SK-N-SH (cell line): ENCODE measurements around the gene ACTL10. TPM values are rescaled to one million over a fixed set of nuclear protein-coding genes. Genes with fewer than 3 reads are reported as not detected.

Experiments used
- CTCF ChIA-PET: fragments of 300-600, 350-600 bp; formaldehyde crosslinking; extraction: SDS; loops from one replicate; lab custom pipeline; 2021; lab: Yijun Ruan, JAX
- POLR2A ChIA-PET: fragments of 350-600 bp; sonication (Branson Sonifier 250); formaldehyde crosslinking; extraction: SDS; loops from one replicate; lab custom pipeline; 2020; ENCODE audit warnings: antibody characterized with exemption, inconsistent platforms; lab: Yijun Ruan, JAX
- DNase-seq: peaks from one replicate; pipeline ENCODE4 v3.0.0; 2012
- H2AFZ ChIP-seq: fragments of 200-600 bp; sonication (generic); 2 replicates; pipeline ENCODE4 v1.8.1; 2016; ENCODE audit warnings: antibody characterized with exemption, mild to moderate bottlenecking, low read depth
- H3F3A ChIP-seq: fragments of 200-600 bp; sonication (generic); replicated peaks from 2 replicates; pipeline ENCODE3; 2016; ENCODE audit warnings: antibody characterized with exemption, mild to moderate bottlenecking; ENCODE audit not compliant: insufficient read depth
- H3K27ac ChIP-seq, 2 experiments: fragments of 200-500 bp in 1 of 2; fragments of 200-600 bp in 1 of 2; sonication (Bioruptor generic) in 1 of 2; sonication (generic), shearing (Covaris generic) in 1 of 2; 2 replicates each; pipeline versions ENCODE4 v1.5.1 to v1.6.1; 2014 to 2016; ENCODE audit warnings: low read depth in 2 of 2, inconsistent platforms in 1 of 2, low read length in 1 of 2, mild to moderate bottlenecking in 1 of 2, mixed read lengths in 1 of 2
- H3K27me3 ChIP-seq: fragments of 200-600 bp; sonication (generic), shearing (Covaris generic); 2 replicates; pipeline ENCODE4 v1.6.1; 2016; ENCODE audit warnings: mixed run types; ENCODE audit not compliant: insufficient read depth
- H3K36me3 ChIP-seq, 2 experiments: fragments of 200-500 bp in 1 of 2; fragments of 200-600 bp in 1 of 2; sonication (Bioruptor generic) in 1 of 2; sonication (generic) in 1 of 2; replicated peaks in 1 of 2; 2 replicates each; pipeline versions ENCODE3 to v1.5.1; 2014 to 2016; ENCODE audit warnings: low read length in 1 of 2, mild to moderate bottlenecking in 1 of 2; ENCODE audit not compliant: insufficient read depth in 2 of 2, control insufficient read depth in 1 of 2
- H3K4me1 ChIP-seq, 2 experiments: fragments of 200-500 bp in 1 of 2; fragments of 200-600 bp in 1 of 2; sonication (Bioruptor generic) in 1 of 2; sonication (generic), shearing (Covaris generic) in 1 of 2; 2 replicates each; pipeline versions ENCODE4 v1.5.1 to v1.6.1; 2014 to 2016; ENCODE audit warnings: low read depth in 1 of 2, low read length in 1 of 2, mixed run types in 1 of 2; ENCODE audit not compliant: insufficient read depth in 2 of 2, control insufficient read depth in 1 of 2
- H3K4me2 ChIP-seq: fragments of 200-600 bp; sonication (generic), shearing (Covaris generic); 2 replicates; pipeline ENCODE4 v1.6.1; 2017; ENCODE audit warnings: mixed run types
- H3K4me3 ChIP-seq, 2 experiments: fragments of 200-500 bp in 1 of 2; fragments of 200-600 bp in 1 of 2; sonication (Bioruptor generic) in 1 of 2; sonication (generic), shearing (Covaris generic) in 1 of 2; 2 replicates each; pipeline versions ENCODE4 v1.5.1 to v1.8.1; 2014 to 2016; ENCODE audit warnings: low read depth in 2 of 2, inconsistent platforms in 1 of 2, low read length in 1 of 2, mild to moderate bottlenecking in 1 of 2, mixed read lengths in 1 of 2, moderate library complexity in 1 of 2
- H3K79me2 ChIP-seq: fragments of 200-600 bp; sonication (generic); 2 replicates; pipeline ENCODE4 v1.8.1; 2017; ENCODE audit warnings: mild to moderate bottlenecking; ENCODE audit not compliant: insufficient read depth
- H3K9ac ChIP-seq: fragments of 200-600 bp; sonication (generic); 2 replicates; pipeline ENCODE4 v1.6.1; 2017; ENCODE audit warnings: mixed run types
- H3K9me2 ChIP-seq: fragments of 200-600 bp; sonication (generic); 2 replicates; pipeline ENCODE4 v1.6.1; 2017; ENCODE audit warnings: mixed run types
- H3K9me3 ChIP-seq: fragments of 200-600 bp; sonication (generic); 2 replicates; pipeline ENCODE4 v1.6.1; 2017; ENCODE audit warnings: mixed run types, mild to moderate bottlenecking, moderate library complexity
- H4K20me1 ChIP-seq: fragments of 200-600 bp; sonication (generic); 2 replicates; pipeline ENCODE4 v1.6.1; 2017; ENCODE audit warnings: mild to moderate bottlenecking, mixed run types; ENCODE audit not compliant: insufficient read depth
- CHD2 ChIP-seq: fragments of 150-350 bp; IDR thresholded peaks from 2 replicates; pipeline ENCODE4 v1.6.1; 2018; ENCODE audit warnings: low read length; ENCODE audit not compliant: partially characterized antibody
- CTCF ChIP-seq: fragments of 200-600 bp; sonication (generic); IDR thresholded peaks from 2 replicates; pipeline ENCODE4 v1.6.1; 2017; ENCODE audit warnings: antibody characterized with exemption, mild to moderate bottlenecking, moderate library complexity
- ELF1 ChIP-seq: IDR thresholded peaks from 2 replicates; pipeline ENCODE4 v1.4.0; 2012
- EP300 ChIP-seq, 2 experiments: IDR thresholded peaks; 2 replicates each; pipeline versions ENCODE4 v1.4.0 to v1.6.1; 2012; ENCODE audit warnings: borderline replicate concordance in 1 of 2, low read depth in 1 of 2, low read length in 1 of 2
- EZH2phosphoT487 ChIP-seq: fragments of 200-600 bp; sonication (generic); IDR thresholded peaks from 2 replicates; pipeline ENCODE4 v1.6.1; 2017; ENCODE audit warnings: low read depth, mixed run types, mild to moderate bottlenecking, antibody characterized with exemption, moderate library complexity, borderline replicate concordance
- GABPA ChIP-seq: IDR thresholded peaks from 2 replicates; pipeline ENCODE4 v1.4.0; 2012; ENCODE audit warnings: low read depth, mild to moderate bottlenecking
- GATA2 ChIP-seq: sonication (generic); formaldehyde crosslinking; IDR thresholded peaks from 2 replicates; pipeline ENCODE4 v1.5.0; 2020; ENCODE audit warnings: mild to moderate bottlenecking, missing genetic modification reagents
- MAX ChIP-seq: IDR thresholded peaks from 2 replicates; pipeline ENCODE4 v1.4.0; 2012; ENCODE audit warnings: low read depth
- MXI1 ChIP-seq: IDR thresholded peaks from 2 replicates; pipeline ENCODE4 v1.6.1; 2012; ENCODE audit warnings: mild to moderate bottlenecking, low read depth, low read length, improper control_type of control experiment
- NRF1 ChIP-seq: IDR thresholded peaks from 2 replicates; pipeline ENCODE4 v1.6.1; 2012; ENCODE audit warnings: low read depth, mild to moderate bottlenecking, low read length
- PBX3 ChIP-seq: IDR thresholded peaks from 2 replicates; pipeline ENCODE4; 2012
- POLR2AphosphoS5 ChIP-seq: IDR thresholded peaks from 2 replicates; pipeline ENCODE4 v1.6.1; 2012; ENCODE audit warnings: low read depth, low read length
- RAD21 ChIP-seq: IDR thresholded peaks from 2 replicates; pipeline ENCODE4 v1.6.1; 2012; ENCODE audit warnings: mild to moderate bottlenecking, low read length
- RCOR1 ChIP-seq: fragments of 150-350 bp; IDR thresholded peaks from 2 replicates; pipeline ENCODE4 v1.6.1; 2017; ENCODE audit warnings: antibody characterized with exemption, low read length
- RFX5 ChIP-seq: IDR thresholded peaks from 2 replicates; pipeline ENCODE4 v1.6.1; 2012; ENCODE audit warnings: mild to moderate bottlenecking, improper control_type of control experiment, low read length
- RXRA ChIP-seq: IDR thresholded peaks from 2 replicates; pipeline ENCODE4 v1.4.0; 2012; ENCODE audit warnings: low read depth, mild to moderate bottlenecking, borderline replicate concordance
- SIN3A ChIP-seq: IDR thresholded peaks from 2 replicates; pipeline ENCODE4 v1.6.1; 2012; ENCODE audit warnings: low read depth, mild to moderate bottlenecking, low read length, moderate library complexity, borderline replicate concordance
- SMC3 ChIP-seq: IDR thresholded peaks from 2 replicates; pipeline ENCODE4 v1.6.1; 2012; ENCODE audit warnings: low read depth, low read length, improper control_type of control experiment
- TAF1 ChIP-seq: IDR thresholded peaks from 2 replicates; pipeline ENCODE4 v1.6.1; 2012; ENCODE audit warnings: low read depth, mild to moderate bottlenecking, low read length, moderate library complexity, borderline replicate concordance
- TCF12 ChIP-seq: IDR thresholded peaks from 2 replicates; pipeline ENCODE4 v1.4.0; 2012
- TEAD4 ChIP-seq: IDR thresholded peaks from 2 replicates; pipeline ENCODE4 v1.4.0; 2012; ENCODE audit warnings: mild to moderate bottlenecking, borderline replicate concordance; ENCODE audit not compliant: insufficient read depth
- USF1 ChIP-seq: IDR thresholded peaks from 2 replicates; pipeline ENCODE4 v1.4.0; 2012; ENCODE audit warnings: low read depth, borderline replicate concordance
- USF2 ChIP-seq: fragments of 150-350 bp; IDR thresholded peaks from 2 replicates; pipeline ENCODE4 v1.6.1; 2017; ENCODE audit warnings: antibody characterized with exemption, low read length, low read depth, borderline replicate concordance
- WGBS: methylation state at CpG from one replicate; pipeline ENCODE4 v1.1.6; 2017; ENCODE audit warnings: low lambda C conversion rate; 5-methylcytosine and 5-hydroxymethylcytosine counted together
- polyA plus RNA-seq, 3 experiments: library from polyadenylated mRNA; depleted of rRNA; stranded (reverse); fragments of >200 nt; gene quantifications; 2 replicates each; pipeline ENCODE4 v1.2.3, GENCODE V29; 2012

Gene ACTL10
- polyA plus RNA-seq, 1 of the 3 experiments (the other 2 are of a cell fraction), result 0.25 TPM

GRCh38 chr20:33696448-33696847 lies 29.7 kb downstream of the ACTL10 start:
- Histone ChIP-seq H3K9ac (no peak overlapping the region), H3K4me2 (no peak overlapping the region), H3K4me1 (peaks cover 4 to 21% of the 10 kb centered on the region in 2 experiments; a peak in 3 of 4 replicates), H3K36me3 (no peaks in the 10 kb centered on the region), H3K27ac (peak overlapping the region; percentile 72 to 94; a peak in 2 of 4 replicates), H3F3A (peaks cover 11% of the 10 kb centered on the region), H3K79me2 (no peaks in the 10 kb centered on the region), H3K27me3 (no peaks in the 10 kb centered on the region), H3K4me3 (no peak overlapping the region), H3K9me3 (no peaks in the 10 kb centered on the region), H2AFZ (no peak overlapping the region; the same call in 1 of the 2 replicates), H4K20me1 (no peaks in the 10 kb centered on the region), H3K9me2 (no peaks in the 10 kb centered on the region)
- CTCF ChIA-PET, result interaction anchor here (0.7 to 1.6 kb wide), 5 partner anchors 10 to 30 kb away, joined by 3 to 15 read pairs (median 4); partner anchors contain the start of genes E2F1 and PXMP4
- peak; percentile 81 for DNase-seq
- TF ChIP-seq EP300 (IDR thresholded peaks at IDR 0.05; ENCODE audit: borderline replicate concordance in 1 of 2, low read depth in 1 of 2, low read length in 1 of 2) (peak in 1 of 2 experiments; percentile 74; a peak in 2 of 4 replicates), RAD21 (peak; percentile 31), RXRA (no peak), CHD2 (peak; percentile 61), RCOR1 (peak; percentile 46; the same call in 1 of the 2 replicates), NRF1 (no peak), TCF12 (peak; percentile 14; the same call in 1 of the 2 replicates), MXI1 (peak; percentile 72; the same call in 1 of the 2 replicates), GABPA (no peak)
- POLR2A ChIA-PET, result interaction anchor here (1.0 to 1.2 kb wide), 5 partner anchors 9 to 36 kb away, joined by 3 to 7 read pairs (median 4); partner anchors contain the start of genes ACTL10, PXMP4 and ZNF341
- 52% methylated on average over 3 of the region's 4 CpGs for WGBS

GRCh38 chr20:33697129-33697528 lies 30.4 kb downstream of the ACTL10 start:
- Histone ChIP-seq H3K9me2 (no peaks in the 10 kb centered on the region), H3F3A (peaks cover 11% of the 10 kb centered on the region), H3K27me3 (no peaks in the 10 kb centered on the region), H3K79me2 (no peaks in the 10 kb centered on the region), H3K9me3 (no peaks in the 10 kb centered on the region), H3K4me2 (peak overlapping the region; percentile 7; the same call in 1 of the 2 replicates), H3K4me3 (no peak overlapping the region), H3K4me1 (peaks cover 4 to 24% of the 10 kb centered on the region in 2 experiments; a peak in 3 of 4 replicates), H3K36me3 (no peaks in the 10 kb centered on the region), H2AFZ (peak overlapping the region; percentile 73; the same call in 1 of the 2 replicates), H3K27ac (peak overlapping the region; percentile 72 to 94; a peak in 3 of 4 replicates), H4K20me1 (no peaks in the 10 kb centered on the region), H3K9ac (no peak overlapping the region)
- peak; percentile 42 for DNase-seq
- POLR2A ChIA-PET, result interaction anchor here (1.0 to 1.2 kb wide), 4 partner anchors 10 to 35 kb away, joined by 3 to 7 read pairs (median 4); partner anchors contain the start of genes ACTL10, PXMP4 and ZNF341
- CTCF ChIA-PET, result interaction anchor here (0.7 to 1.6 kb wide), 5 partner anchors 9 to 29 kb away, joined by 3 to 15 read pairs (median 4); partner anchors contain the start of genes E2F1 and PXMP4
- WGBS, result 39% methylated on average over 8 of the region's 8 CpGs
- TF ChIP-seq SMC3, result no peak
- no peak for TF ChIP-seq RCOR1
- no peak for TF ChIP-seq CHD2
- no peak for TF ChIP-seq TAF1
- no peak for TF ChIP-seq TEAD4
- peak; percentile 57 for TF ChIP-seq MAX
- no peak for TF ChIP-seq USF2
- TF ChIP-seq GATA2 (CRISPR knock-in tag), result no peak
- no peak for TF ChIP-seq EZH2phosphoT487
- peak; percentile 39; the same call in 1 of the 2 replicates for TF ChIP-seq USF1
- no peak for TF ChIP-seq RFX5
- TF ChIP-seq CTCF, result no peak
- TF ChIP-seq SIN3A, result no peak
- no peak for TF ChIP-seq GABPA
- TF ChIP-seq PBX3, result 0 out of 2 replicates have a peak, but pooled peaks have one; percentile 9
- no peak for TF ChIP-seq NRF1
- no peak for TF ChIP-seq ELF1
- TF ChIP-seq POLR2AphosphoS5, result no peak
